Hair follicle dermal papilla cell (primary cell): ENCODE results near the gene TMEM38B. TPM values are rescaled to one million over a fixed set of nuclear protein-coding genes. Genes with fewer than 3 reads are reported as not detected.

Source experiments
- total RNA-seq: library from RNA; depleted of rRNA; stranded (reverse); fragments of >200 nt; gene quantifications from 2 replicates; pipeline ENCODE4 v1.2.3, GENCODE V29; 2012

TMEM38B gene, protein sequence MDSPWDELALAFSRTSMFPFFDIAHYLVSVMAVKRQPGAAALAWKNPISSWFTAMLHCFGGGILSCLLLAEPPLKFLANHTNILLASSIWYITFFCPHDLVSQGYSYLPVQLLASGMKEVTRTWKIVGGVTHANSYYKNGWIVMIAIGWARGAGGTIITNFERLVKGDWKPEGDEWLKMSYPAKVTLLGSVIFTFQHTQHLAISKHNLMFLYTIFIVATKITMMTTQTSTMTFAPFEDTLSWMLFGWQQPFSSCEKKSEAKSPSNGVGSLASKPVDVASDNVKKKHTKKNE
- 11.5 and 13.5 TPM in 2 replicates for total RNA-seq

DNA sequence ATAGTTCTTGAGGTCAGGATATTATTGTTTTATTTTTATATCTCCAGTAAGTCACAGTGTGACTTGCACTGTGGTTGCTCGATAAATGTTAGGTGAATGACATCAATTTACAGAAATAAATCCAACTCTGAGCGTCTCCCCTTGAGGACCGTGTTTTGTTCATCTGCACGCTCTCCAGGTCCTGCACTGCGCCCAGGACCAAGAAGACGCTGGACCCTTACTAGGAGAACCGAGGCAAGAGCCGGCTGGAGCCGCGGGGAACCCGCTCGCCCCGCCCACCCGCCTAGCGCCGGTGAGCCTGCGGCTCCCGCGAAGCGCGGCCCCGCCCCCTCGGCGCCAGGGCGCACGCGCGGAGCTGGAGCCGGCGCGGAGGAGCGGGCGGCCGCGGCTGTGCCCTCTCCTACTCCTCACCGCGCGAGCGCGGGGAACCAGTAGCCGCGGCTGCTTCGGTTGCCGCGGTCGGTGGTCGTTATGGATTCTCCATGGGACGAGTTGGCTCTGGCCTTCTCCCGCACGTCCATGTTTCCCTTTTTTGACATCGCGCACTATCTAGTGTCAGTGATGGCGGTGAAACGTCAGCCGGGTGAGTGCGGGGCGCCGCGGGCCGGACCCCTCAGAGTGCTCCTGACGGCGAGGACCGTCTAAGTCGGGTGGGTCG lies at the start of gene TMEM38B:
TSS of gene TMEM38B (plus strand) at position 352 of the 658 bp plus-strand sequence. CDS start at position 472, 120 bp downstream.

DNA sequence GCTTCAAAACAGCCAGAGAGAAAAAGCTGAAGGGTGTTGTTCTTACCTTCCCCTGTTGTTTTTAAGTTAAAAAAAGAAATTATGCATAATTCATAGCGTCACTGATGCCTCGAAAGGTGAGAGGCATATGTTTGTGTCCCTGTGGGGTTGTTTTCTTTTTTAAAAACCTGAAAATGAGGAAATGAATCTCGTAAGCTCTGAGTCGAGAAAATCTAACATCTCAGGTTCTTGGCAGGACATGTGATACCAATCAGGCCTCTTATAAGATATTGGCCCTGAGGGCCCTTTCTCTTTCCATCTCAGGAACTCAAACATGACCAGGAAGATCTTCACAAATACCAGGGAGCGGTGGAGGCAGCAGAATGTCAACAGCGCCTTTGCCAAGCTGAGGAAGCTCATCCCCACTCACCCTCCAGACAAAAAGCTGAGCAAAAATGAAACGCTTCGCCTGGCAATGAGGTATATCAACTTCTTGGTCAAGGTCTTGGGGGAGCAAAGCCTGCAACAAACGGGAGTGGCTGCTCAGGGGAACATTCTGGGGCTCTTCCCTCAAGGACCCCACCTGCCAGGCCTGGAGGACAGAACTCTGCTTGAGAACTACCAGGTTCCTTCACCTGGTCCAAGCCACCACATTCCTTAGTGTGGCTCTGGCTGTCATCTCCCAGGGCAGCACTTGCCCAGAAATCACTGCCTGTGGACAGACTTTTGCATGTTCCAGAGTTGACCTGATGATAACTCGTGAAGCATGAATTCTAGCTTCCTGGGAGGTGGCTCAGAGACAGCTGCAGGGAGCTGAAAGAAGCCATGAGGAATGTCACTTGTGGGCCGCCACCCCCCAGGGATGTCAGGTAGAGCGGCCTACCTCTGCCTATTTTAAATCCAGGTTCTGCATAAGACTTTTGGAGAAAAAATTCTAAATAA lies 31.9 kb upstream of the TMEM38B start, which contains the start of gene TAL2:
TSS of gene TAL2 (plus strand) at position 274 of the 921 bp plus-strand sequence. CDS start at position 314, 40 bp downstream.

Other genes starting within 250 kb of the TMEM38B start
- gene FSD1L, start 246.5 kb upstream of the TMEM38B start, total RNA-seq = 7.5 and 8.0 TPM in 2 replicates
- 18.7 and 37.6 TPM in 2 replicates for gene FKTN, start 136.4 kb upstream of the TMEM38B start, total RNA-seq
- gene TAL2, start 32.1 kb upstream of the TMEM38B start, total RNA-seq = not detected in 2 replicates